HCT116 (cell line): Measurements from ENCODE around the gene HOXD1. TPM values are rescaled to one million over a fixed set of nuclear protein-coding genes. Genes with fewer than 3 reads are reported as not detected.

Source experiments
- ATAC-seq: fragments of 200-7000 bp; cut with Tn5 transposase; 2 replicates; pipeline ENCODE4 v1.9.1; 2020; ENCODE audit warnings: mild to moderate bottlenecking, moderate library complexity
- BruUV-seq: library from RNA; stranded (reverse); fragments of 400-500 nt; replicated peaks from 2 replicates; lab custom pipeline; 2021; lab: Mats Ljungman, UMichigan
- CTCF ChIA-PET: fragments of 300-600 bp; sonication (Branson Sonifier 250); formaldehyde crosslinking; loops from one replicate; lab custom pipeline; 2021; ENCODE audit warnings: antibody characterized with exemption; lab: Charles Lee
- POLR2A ChIA-PET: fragments of 300-600, 350-600 bp; sonication (Branson Sonifier 250); formaldehyde crosslinking; loops from one replicate; lab custom pipeline; 2021; ENCODE audit warnings: antibody characterized with exemption; lab: Charles Lee
- RAD21 ChIA-PET, 2 experiments: fragments of 300-600 bp; sonication (Branson Sonifier 250); formaldehyde crosslinking; loops; one replicate each; lab custom pipeline; 2023; ENCODE audit warnings: low total read pairs in 2 of 2; ENCODE audit not compliant: uncharacterized antibody in 2 of 2, unreplicated experiment in 2 of 2, low non-redundant PET in 1 of 2; lab: Charles Lee
- DNase-seq: peaks from one replicate; pipeline ENCODE4 v3.0.0-alpha.2; 2010; ENCODE audit warnings: low read depth, low spot score
- H2AFZ ChIP-seq: fragments of 200-600 bp; shearing (Covaris generic), sonication (generic); 2 replicates; pipeline ENCODE4 v1.6.1; 2017; ENCODE audit warnings: low read depth, mixed run types, mixed read lengths, antibody characterized with exemption, low read length; ENCODE audit not compliant: poor library complexity, severe bottlenecking
- H3K27ac ChIP-seq: 2 replicates; pipeline ENCODE4 v1.5.1; 2012; ENCODE audit warnings: low read depth, low read length
- H3K27me3 ChIP-seq: fragments of 200-600 bp; sonication (generic); 2 replicates; pipeline ENCODE4 v1.6.1; 2016; ENCODE audit warnings: mixed run types, low read length, mixed read lengths; ENCODE audit not compliant: insufficient read depth
- H3K36me3 ChIP-seq, 2 experiments: fragments of 200-500 bp in 1 of 2; fragments of 200-600 bp in 1 of 2; sonication (Bioruptor generic) in 1 of 2; sonication (generic) in 1 of 2; 2 replicates each; pipeline versions ENCODE4 v1.5.1 to v1.6.1; 2014 to 2016; ENCODE audit warnings: low read length in 2 of 2, inconsistent platforms in 1 of 2, mixed read lengths in 1 of 2, mixed run types in 1 of 2; ENCODE audit not compliant: insufficient read depth in 2 of 2, control insufficient read depth in 1 of 2
- H3K4me1 ChIP-seq, 2 experiments: fragments of 200-600 bp in 1 of 2; sonication (generic) in 1 of 2; 2 replicates each; pipeline versions ENCODE4 v1.5.1 to v1.6.1; 2012 to 2017; ENCODE audit warnings: low read length in 2 of 2, inconsistent platforms in 1 of 2, mild to moderate bottlenecking in 1 of 2, mixed read lengths in 1 of 2, mixed run types in 1 of 2, moderate library complexity in 1 of 2; ENCODE audit not compliant: insufficient read depth in 2 of 2, control insufficient read depth in 1 of 2
- H3K4me2 ChIP-seq: fragments of 200-600 bp; sonication (generic); 2 replicates; pipeline ENCODE4 v1.6.1; 2017; ENCODE audit warnings: mixed run types, low read length, mixed read lengths
- H3K4me3 ChIP-seq, 2 experiments: fragments of 200-600 bp in 1 of 2; sonication (generic) in 1 of 2; replicated peaks in 1 of 2; 2 replicates each; pipeline ENCODE4 v1.5.1; 2011 to 2016; ENCODE audit warnings: low read length in 2 of 2, control low read depth in 1 of 2, low read depth in 1 of 2, mild to moderate bottlenecking in 1 of 2, mixed read lengths in 1 of 2, mixed run types in 1 of 2
- H3K79me2 ChIP-seq: fragments of 200-600 bp; sonication (generic); 2 replicates; pipeline ENCODE4 v1.6.1; 2017; ENCODE audit warnings: mild to moderate bottlenecking, mixed run types, low read length, moderate library complexity, mixed read lengths; ENCODE audit not compliant: insufficient read depth
- H3K9ac ChIP-seq: fragments of 200-600 bp; sonication (generic); 2 replicates; pipeline ENCODE4 v1.6.1; 2016; ENCODE audit warnings: low read length, mixed read lengths
- H3K9me2 ChIP-seq: fragments of 200-600 bp; sonication (generic), shearing (Covaris generic); 2 replicates; pipeline ENCODE4 v1.6.1; 2017; ENCODE audit warnings: mixed run types, mild to moderate bottlenecking, moderate library complexity; ENCODE audit not compliant: insufficient read depth
- H3K9me3 ChIP-seq, 2 experiments: fragments of 200-500 bp in 1 of 2; fragments of 200-600 bp in 1 of 2; sonication (Bioruptor generic) in 1 of 2; sonication (generic) in 1 of 2; 2 replicates each; pipeline ENCODE4 v1.6.1; 2014 to 2017; ENCODE audit warnings: low read length in 2 of 2, mixed read lengths in 2 of 2, inconsistent platforms in 1 of 2, low read depth in 1 of 2, mild to moderate bottlenecking in 1 of 2, mixed run types in 1 of 2, moderate library complexity in 1 of 2; ENCODE audit not compliant: control insufficient read depth in 1 of 2, insufficient read depth in 1 of 2
- H4K20me1 ChIP-seq: fragments of 200-600 bp; sonication (generic), shearing (Covaris generic); 2 replicates; pipeline ENCODE4 v1.6.1; 2017; ENCODE audit warnings: mixed run types, mild to moderate bottlenecking, moderate library complexity; ENCODE audit not compliant: insufficient read depth
- CBX3 ChIP-seq: IDR thresholded peaks from 2 replicates; pipeline ENCODE4 v1.6.1; 2012; ENCODE audit warnings: low read depth
- CEBPB ChIP-seq: IDR thresholded peaks from 2 replicates; pipeline ENCODE4 v1.6.1; 2012; ENCODE audit warnings: low read depth
- EGR1 ChIP-seq: IDR thresholded peaks from 2 replicates; pipeline ENCODE4 v1.6.1; 2012; ENCODE audit warnings: low read depth
- ELF1 ChIP-seq: IDR thresholded peaks from 2 replicates; pipeline ENCODE4 v1.6.1; 2012; ENCODE audit warnings: low read depth, borderline replicate concordance
- POLR2A ChIP-seq: IDR thresholded peaks from 2 replicates; pipeline ENCODE4 v1.7.0; 2011; ENCODE audit warnings: borderline replicate concordance; ENCODE audit not compliant: insufficient read depth, insufficient read length; ENCODE audit errors: extremely low read depth
- RAD21 ChIP-seq: IDR thresholded peaks from 2 replicates; pipeline ENCODE4 v1.6.1; 2012; ENCODE audit warnings: low read depth, mild to moderate bottlenecking
- SRF ChIP-seq: IDR thresholded peaks from 2 replicates; pipeline ENCODE4 v1.6.1; 2012; ENCODE audit warnings: low read depth
- TCF7L2 ChIP-seq: IDR thresholded peaks from 2 replicates; pipeline ENCODE4 v1.7.0; 2011; ENCODE audit warnings: borderline replicate concordance, inconsistent platforms; ENCODE audit not compliant: insufficient read depth, insufficient read length; ENCODE audit errors: extremely low read depth
- YY1 ChIP-seq: IDR thresholded peaks from 2 replicates; pipeline ENCODE4 v1.6.1; 2011; ENCODE audit warnings: low read length, low read depth, moderate library complexity, mild to moderate bottlenecking; ENCODE audit not compliant: insufficient replicate concordance; ENCODE audit errors: extremely low read depth
- ZNF274 ChIP-seq: fragments of 200-500 bp; sonication (Bioruptor generic); IDR thresholded peaks from 2 replicates; pipeline ENCODE4 v1.6.1; 2014; ENCODE audit warnings: mild to moderate bottlenecking, low read depth, low read length, inconsistent platforms
- intact Hi-C: fragments of 100-400 bp; cut with micrococcal nuclease; formaldehyde crosslinking; loops from 2 replicates; pipeline ENCODE4 v1.10.0; 2022
- total RNA-seq: library from RNA; stranded (reverse); gene quantifications from one replicate; pipeline ENCODE4 v1.2.1, GENCODE V29; 2021; ENCODE audit not compliant: unreplicated experiment
- TF ChIP-seq, protein P1 (sequence below), 3 experiments: fragments of 200-600 bp in 1 of 3; sonication (generic) in 1 of 3; IDR thresholded peaks in 2 of 3; conservative IDR thresholded peaks in 1 of 3; 2 replicates each; pipeline ENCODE4 v1.5.1; 2012 to 2017; ENCODE audit warnings: low read depth in 2 of 3, low read length in 2 of 3, antibody characterized with exemption in 1 of 3, borderline replicate concordance in 1 of 3, control low read depth in 1 of 3, mild to moderate bottlenecking in 1 of 3, mixed read lengths in 1 of 3, mixed run types in 1 of 3, moderate library complexity in 1 of 3; ENCODE audit not compliant: insufficient read depth in 1 of 3
- TF ChIP-seq, protein P2 (sequence below): IDR thresholded peaks from 2 replicates; pipeline ENCODE4 v1.6.1; 2011; ENCODE audit warnings: mild to moderate bottlenecking, low read length, moderate library complexity; ENCODE audit not compliant: insufficient replicate concordance; ENCODE audit errors: extremely low read depth
- TF ChIP-seq, protein P3 (sequence below): IDR thresholded peaks from 2 replicates; pipeline ENCODE4 v1.6.1; 2012
- TF ChIP-seq, protein P4 (sequence below): IDR thresholded peaks from 2 replicates; pipeline ENCODE4 v1.6.1; 2012

Gene HOXD1
- total RNA-seq, 1 experiment from 2014 or later = not detected

DNA sequence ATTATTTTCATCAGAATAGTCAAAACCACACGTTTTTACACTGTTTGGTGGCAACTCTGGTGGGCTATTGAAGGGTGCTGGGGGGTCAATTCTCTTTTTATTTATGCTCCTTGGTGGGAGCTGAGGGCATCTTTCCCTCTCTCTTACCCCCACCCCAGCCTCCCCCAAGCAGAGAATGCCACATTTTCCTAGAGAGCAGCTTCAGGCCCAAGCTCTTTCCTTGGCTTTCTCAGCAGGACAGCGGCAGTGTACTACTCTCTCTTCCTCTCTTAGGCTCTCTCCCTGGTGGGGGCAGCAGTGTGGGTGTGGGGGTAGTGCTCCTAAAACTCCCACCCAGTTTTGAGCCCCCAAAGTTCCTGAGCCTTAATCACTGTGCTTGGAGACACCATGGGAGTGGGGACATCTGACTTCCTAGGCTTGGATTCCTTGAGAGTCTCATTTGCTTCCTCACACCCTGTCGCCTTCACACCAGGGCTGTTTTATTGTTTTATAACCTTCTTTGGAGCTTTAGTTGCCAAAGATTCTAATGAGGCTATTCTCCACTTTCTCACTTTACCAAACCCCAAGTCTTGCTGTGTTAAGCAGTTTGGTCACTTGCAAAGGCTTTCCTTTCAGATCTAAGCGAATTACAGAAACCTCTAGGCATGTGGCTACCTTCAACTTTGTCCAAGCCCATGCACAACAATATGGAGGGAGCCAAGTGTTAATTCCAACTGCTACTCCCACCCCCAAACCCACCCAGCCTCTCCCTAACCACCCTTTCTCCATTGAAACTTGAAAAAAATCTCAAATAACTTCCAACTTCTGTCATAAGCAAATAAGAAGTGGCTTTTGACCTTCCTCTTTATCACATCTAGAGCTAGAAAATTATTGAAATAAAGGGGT is 43.1 kb upstream of the HOXD1 start (continued):
- TF ChIP-seq, protein P1, sequence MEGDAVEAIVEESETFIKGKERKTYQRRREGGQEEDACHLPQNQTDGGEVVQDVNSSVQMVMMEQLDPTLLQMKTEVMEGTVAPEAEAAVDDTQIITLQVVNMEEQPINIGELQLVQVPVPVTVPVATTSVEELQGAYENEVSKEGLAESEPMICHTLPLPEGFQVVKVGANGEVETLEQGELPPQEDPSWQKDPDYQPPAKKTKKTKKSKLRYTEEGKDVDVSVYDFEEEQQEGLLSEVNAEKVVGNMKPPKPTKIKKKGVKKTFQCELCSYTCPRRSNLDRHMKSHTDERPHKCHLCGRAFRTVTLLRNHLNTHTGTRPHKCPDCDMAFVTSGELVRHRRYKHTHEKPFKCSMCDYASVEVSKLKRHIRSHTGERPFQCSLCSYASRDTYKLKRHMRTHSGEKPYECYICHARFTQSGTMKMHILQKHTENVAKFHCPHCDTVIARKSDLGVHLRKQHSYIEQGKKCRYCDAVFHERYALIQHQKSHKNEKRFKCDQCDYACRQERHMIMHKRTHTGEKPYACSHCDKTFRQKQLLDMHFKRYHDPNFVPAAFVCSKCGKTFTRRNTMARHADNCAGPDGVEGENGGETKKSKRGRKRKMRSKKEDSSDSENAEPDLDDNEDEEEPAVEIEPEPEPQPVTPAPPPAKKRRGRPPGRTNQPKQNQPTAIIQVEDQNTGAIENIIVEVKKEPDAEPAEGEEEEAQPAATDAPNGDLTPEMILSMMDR (IDR thresholded peaks at IDR 0.05 in 2 of 3, conservative IDR thresholded peaks at IDR 0.05 in 1 of 3; ENCODE audit: borderline replicate concordance in 1 of 3, insufficient read depth in 1 of 3, low read depth in 2 of 3, low read length in 2 of 3) = no peak
- TF ChIP-seq ZNF274 = no peak
- TF ChIP-seq, protein P2, sequence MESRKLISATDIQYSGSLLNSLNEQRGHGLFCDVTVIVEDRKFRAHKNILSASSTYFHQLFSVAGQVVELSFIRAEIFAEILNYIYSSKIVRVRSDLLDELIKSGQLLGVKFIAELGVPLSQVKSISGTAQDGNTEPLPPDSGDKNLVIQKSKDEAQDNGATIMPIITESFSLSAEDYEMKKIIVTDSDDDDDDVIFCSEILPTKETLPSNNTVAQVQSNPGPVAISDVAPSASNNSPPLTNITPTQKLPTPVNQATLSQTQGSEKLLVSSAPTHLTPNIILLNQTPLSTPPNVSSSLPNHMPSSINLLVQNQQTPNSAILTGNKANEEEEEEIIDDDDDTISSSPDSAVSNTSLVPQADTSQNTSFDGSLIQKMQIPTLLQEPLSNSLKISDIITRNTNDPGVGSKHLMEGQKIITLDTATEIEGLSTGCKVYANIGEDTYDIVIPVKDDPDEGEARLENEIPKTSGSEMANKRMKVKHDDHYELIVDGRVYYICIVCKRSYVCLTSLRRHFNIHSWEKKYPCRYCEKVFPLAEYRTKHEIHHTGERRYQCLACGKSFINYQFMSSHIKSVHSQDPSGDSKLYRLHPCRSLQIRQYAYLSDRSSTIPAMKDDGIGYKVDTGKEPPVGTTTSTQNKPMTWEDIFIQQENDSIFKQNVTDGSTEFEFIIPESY = no peak
- no peak for TF ChIP-seq CEBPB
- no peak for TF ChIP-seq RAD21
- TF ChIP-seq, protein P3, sequence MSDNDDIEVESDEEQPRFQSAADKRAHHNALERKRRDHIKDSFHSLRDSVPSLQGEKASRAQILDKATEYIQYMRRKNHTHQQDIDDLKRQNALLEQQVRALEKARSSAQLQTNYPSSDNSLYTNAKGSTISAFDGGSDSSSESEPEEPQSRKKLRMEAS = no peak
- TF ChIP-seq SRF = no peak
- no peak for TF ChIP-seq YY1

DNA sequence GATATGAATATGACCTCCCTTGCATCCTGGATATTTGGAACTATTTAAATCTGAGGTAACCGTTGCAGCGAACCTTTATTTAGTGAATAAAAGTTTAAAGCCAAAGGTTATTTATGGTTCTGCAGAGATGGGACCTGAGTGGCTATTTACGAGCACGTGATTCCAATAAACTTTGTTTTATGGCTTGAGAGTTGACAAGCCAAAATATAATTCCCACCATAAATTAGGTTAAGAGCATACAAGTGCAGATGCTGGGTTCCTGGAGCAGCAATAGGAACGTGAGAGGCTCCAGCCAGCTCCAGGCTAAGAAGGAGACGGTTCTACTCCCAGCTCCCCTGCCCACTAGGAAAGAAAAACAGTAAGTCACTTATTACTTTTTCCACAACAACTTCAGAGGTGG is 42.4 kb upstream of the HOXD1 start:
- Histone ChIP-seq H4K20me1 (no peaks in the 10 kb centered on the region), H3K27me3 (no peaks in the 10 kb centered on the region), H3K4me1 (no peaks in the 10 kb centered on the region), H3K9ac (no peak overlapping the region), H3K9me3 (no peaks in the 10 kb centered on the region), H3K9me2 (no peaks in the 10 kb centered on the region), H3K4me3 (no peak overlapping the region), H3K36me3 (no peaks in the 10 kb centered on the region), H2AFZ (no peak overlapping the region), H3K4me2 (no peak overlapping the region), H3K27ac (no peak overlapping the region), H3K79me2 (no peaks in the 10 kb centered on the region)
- no TSS peak for BruUV-seq
- no peak for ATAC-seq
- ChIA-PET POLR2A (no interaction called here), CTCF (no interaction called here), RAD21 (no interaction called here)
- intact Hi-C loops = no loop called here
- no peak for DNase-seq
- TF ChIP-seq, protein P4, sequence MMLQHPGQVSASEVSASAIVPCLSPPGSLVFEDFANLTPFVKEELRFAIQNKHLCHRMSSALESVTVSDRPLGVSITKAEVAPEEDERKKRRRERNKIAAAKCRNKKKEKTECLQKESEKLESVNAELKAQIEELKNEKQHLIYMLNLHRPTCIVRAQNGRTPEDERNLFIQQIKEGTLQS = no peak
- TF ChIP-seq SRF (no peak), EGR1 (no peak), ELF1 (no peak), ZNF274 (no peak), CBX3 (no peak), POLR2A (no peak), TCF7L2 (no peak)
- TF ChIP-seq, protein P2 = no peak
